HEK293 (cell line): ENCODE data around the gene LRRN1.

Experiments used
- CTCF ChIP-seq: fragments of 450-650 bp; formaldehyde crosslinking; IDR thresholded peaks from 2 replicates; pipeline ENCODE4 v1.5.1; 2016; ENCODE audit warnings: missing biosample characterization, missing genetic modification characterization
- GLIS1 ChIP-seq: fragments of 450-650 bp; formaldehyde crosslinking; IDR thresholded peaks from 2 replicates; pipeline ENCODE4 v1.5.1; 2016; ENCODE audit warnings: missing biosample characterization, missing genetic modification characterization
- MYNN ChIP-seq: fragments of 450-650 bp; formaldehyde crosslinking; IDR thresholded peaks from 2 replicates; pipeline ENCODE4 v1.5.1; 2016; ENCODE audit warnings: missing biosample characterization, missing genetic modification characterization, borderline replicate concordance
- PBX3 ChIP-seq: sonication (generic); formaldehyde crosslinking; IDR thresholded peaks from 2 replicates; pipeline ENCODE4 v1.8.1; 2022; ENCODE audit warnings: mild to moderate bottlenecking, moderate library complexity, missing genetic modification reagents
- ZBTB21 ChIP-seq: fragments of 450-650 bp; formaldehyde crosslinking; IDR thresholded peaks from 2 replicates; pipeline ENCODE4 v1.5.1; 2017; ENCODE audit warnings: missing biosample characterization, missing genetic modification characterization
- ZBTB7A ChIP-seq: fragments of 450-650 bp; formaldehyde crosslinking; IDR thresholded peaks from 2 replicates; pipeline ENCODE4 v1.5.1; 2016; ENCODE audit warnings: low read depth, missing biosample characterization, missing genetic modification characterization
- ZNF138 ChIP-seq: fragments of 450-650 bp; formaldehyde crosslinking; IDR thresholded peaks from 2 replicates; pipeline ENCODE4 v1.5.1; 2016; ENCODE audit warnings: missing biosample characterization, missing genetic modification characterization, borderline replicate concordance
- ZNF223 ChIP-seq: fragments of 450-650 bp; formaldehyde crosslinking; IDR thresholded peaks from 2 replicates; pipeline ENCODE4 v1.5.1; 2016; ENCODE audit warnings: missing biosample characterization, missing genetic modification characterization
- ZNF24 ChIP-seq: fragments of 450-650 bp; formaldehyde crosslinking; IDR thresholded peaks from 2 replicates; pipeline ENCODE4 v1.5.1; 2016; ENCODE audit warnings: missing biosample characterization, missing genetic modification characterization
- ZNF416 ChIP-seq: fragments of 450-650 bp; formaldehyde crosslinking; IDR thresholded peaks from 2 replicates; pipeline ENCODE4 v1.5.1; 2016; ENCODE audit warnings: missing biosample characterization, missing genetic modification characterization

DNA sequence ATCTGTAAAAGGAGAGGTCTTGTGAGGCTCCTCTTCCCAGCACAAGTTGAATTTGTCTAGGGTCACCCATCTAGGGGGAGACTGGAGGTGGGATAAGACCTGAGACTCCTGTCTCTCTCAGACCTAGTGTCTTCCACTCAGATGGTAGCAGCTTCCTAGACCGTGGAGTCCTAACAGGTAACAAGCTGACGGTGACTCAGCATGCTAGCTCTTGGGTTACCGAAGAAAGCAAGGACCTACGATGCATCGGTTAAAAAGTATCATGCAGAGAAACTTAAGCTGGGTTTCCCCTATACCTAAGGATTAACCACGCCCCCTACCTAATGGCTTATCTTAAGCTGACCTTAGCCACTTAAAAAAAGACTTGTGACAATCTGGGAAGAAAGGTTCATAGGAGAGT is 7.6 kb downstream of the LRRN1 start:
- TF ChIP-seq ZNF416 (tag by site-specific recombination) (no peak), PBX3 (CRISPR knock-in tag) (no peak), CTCF (no peak), ZBTB7A (no peak), GLIS1 (no peak), ZNF24 (tag by site-specific recombination) (no peak), ZNF138 (tag by site-specific recombination) (no peak), ZNF223 (no peak), MYNN (no peak), ZBTB21 (no peak)
